ENCODE data around the gene C1QL2. TPM values are rescaled to one million over a fixed set of nuclear protein-coding genes. Genes with fewer than 3 reads are reported as not detected.

The C1QL2 gene
- total and polyA plus RNA-seq, 5 experiments from 2014 or later: not detected

DNA sequence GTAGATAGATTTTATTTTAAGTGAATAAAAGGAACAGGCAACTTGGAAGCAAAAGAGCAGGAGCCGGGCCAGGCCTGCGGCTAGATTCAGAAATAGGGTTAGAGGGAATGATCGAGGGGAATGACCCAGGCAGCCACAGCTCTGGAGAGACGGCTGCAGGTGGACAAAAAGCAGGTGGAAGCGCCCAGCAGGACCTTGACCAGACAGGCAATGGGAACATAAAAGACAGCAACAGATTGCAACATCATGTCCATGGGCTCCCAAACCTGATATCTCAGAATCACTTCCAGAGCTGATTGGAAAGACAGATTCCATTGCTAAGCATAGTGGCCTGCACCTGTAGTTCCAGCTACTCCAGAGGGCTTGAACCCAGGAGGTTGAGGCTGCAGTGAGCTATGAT is 36.5 kb upstream of the C1QL2 start:
- peaks cover 11 to 70% (median 34%) of the 10 kb centered on the region in 5 donors for H3K27me3 Mint-ChIP-seq
- H3K9me3 Mint-ChIP-seq: no peaks in the 10 kb centered on the region
- DNase-seq (no peak), ATAC-seq (no peak)
- no peaks in the 10 kb centered on the region for H3K4me1 Mint-ChIP-seq
- POLR2A ChIA-PET: no interaction called here
- no peak overlapping the region for H3K27ac Mint-ChIP-seq
- no peak overlapping the region for H3K4me3 Mint-ChIP-seq
- peaks cover 0 to 3% (median 0%) of the 10 kb centered on the region in 3 donors for H3K36me3 Mint-ChIP-seq

DNA sequence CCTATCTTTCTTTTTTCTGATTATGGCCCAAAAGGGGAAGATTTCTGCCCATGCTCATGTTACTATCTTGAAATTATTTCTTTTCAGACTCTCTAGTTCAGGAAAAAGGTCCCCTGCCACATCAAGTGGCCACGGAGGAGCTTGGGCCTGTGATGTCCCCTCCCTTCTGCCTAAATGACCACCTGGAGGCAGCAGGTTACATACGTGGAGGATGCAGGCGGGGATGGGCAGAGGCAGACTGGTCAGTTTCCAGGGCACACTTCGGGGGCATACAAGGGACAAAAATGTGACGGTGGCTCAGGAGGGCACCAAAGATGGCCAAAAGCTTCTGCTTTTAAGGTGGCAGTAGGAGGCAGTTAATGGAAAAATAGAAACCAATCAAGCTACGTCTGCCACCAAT is 34.3 kb upstream of the C1QL2 start:
- no peak for DNase-seq
- H3K36me3 Mint-ChIP-seq: peaks cover 0 to 3% (median 0%) of the 10 kb centered on the region in 3 donors
- H3K4me3 Mint-ChIP-seq: no peak overlapping the region
- peaks cover 9 to 62% (median 25%) of the 10 kb centered on the region in 5 donors for H3K27me3 Mint-ChIP-seq
- no peaks in the 10 kb centered on the region for H3K9me3 Mint-ChIP-seq
- no peaks in the 10 kb centered on the region for H3K4me1 Mint-ChIP-seq
- H3K27ac Mint-ChIP-seq: no peak overlapping the region
- POLR2A ChIA-PET: no interaction called here
- ATAC-seq: no peak

DNA sequence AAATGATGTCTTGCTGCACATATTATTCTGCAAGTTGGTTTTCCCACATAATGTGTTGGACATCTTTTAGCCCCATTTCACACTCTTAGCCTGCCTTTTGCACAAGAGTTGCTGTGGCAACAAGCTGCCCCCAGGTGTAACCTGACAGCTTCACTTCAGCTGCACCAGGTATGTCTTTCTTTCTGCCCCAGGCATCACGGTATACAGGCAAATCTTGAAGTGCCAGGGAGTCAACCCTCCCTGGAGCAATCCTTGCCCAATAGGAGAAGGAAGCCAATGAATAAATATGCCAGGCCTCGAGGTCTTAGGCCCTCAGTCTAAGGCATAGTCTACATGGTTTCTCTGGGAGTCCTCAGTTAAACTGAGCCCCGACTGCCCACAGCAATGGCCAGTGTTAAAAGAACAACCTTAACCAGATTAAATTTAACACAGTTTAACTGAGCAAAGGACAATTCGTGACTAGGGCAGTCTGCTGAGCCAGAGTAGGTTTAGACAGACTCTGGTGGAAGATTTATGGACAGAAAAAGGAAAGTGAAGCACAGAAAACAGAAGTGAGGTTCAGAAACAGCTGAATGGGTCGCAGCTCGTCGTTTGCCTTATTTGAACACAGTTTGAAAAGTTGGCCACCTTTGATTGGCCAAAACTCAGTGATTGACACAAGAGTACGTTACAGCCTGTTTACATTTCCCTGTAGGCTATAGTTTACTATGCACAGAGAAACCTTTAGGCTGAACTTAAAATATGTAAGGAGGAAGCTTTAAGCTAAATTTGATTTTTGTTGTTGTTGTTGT is 32.0 kb upstream of the C1QL2 start:
- H3K9me3 Mint-ChIP-seq: no peaks in the 10 kb centered on the region
- peaks cover 9 to 61% (median 24%) of the 10 kb centered on the region in 5 donors for H3K27me3 Mint-ChIP-seq
- H3K4me3 Mint-ChIP-seq: no peak overlapping the region
- H3K27ac Mint-ChIP-seq: peak overlapping the region in 1 of 10 donors; percentile 20
- DNase-seq (no peak), ATAC-seq (no peak)
- no peaks in the 10 kb centered on the region for H3K4me1 Mint-ChIP-seq
- peaks cover 0 to 3% (median 0%) of the 10 kb centered on the region in 3 donors for H3K36me3 Mint-ChIP-seq
- POLR2A ChIA-PET: no interaction called here

DNA sequence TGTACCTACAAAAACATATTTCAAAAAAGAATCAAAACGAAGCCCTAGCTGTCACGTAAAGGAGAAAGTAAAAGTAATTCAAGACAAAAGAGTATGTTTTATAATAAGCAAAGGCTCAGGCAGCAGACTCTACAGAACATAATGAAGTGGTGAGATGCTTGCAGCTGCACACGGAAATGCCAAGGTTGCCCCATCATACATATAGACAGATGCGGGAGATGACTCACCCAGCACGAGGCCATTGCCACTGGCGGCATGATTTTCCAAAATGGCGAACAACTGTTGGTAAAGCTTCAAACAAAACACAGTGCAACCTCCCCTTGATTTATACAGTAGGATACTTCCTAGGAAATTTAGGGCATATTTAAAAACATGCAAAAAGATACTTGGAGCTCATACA is 26.0 kb upstream of the C1QL2 start:
- Mint-ChIP-seq H3K9me3 (no peaks in the 10 kb centered on the region), H3K4me3 (no peak overlapping the region), H3K4me1 (no peaks in the 10 kb centered on the region), H3K27me3 (peaks cover 0 to 8% (median 3%) of the 10 kb centered on the region in 5 donors), H3K36me3 (no peaks in the 10 kb centered on the region), H3K27ac (peak overlapping the region in 1 of 10 donors; percentile 2)
- POLR2A ChIA-PET: no interaction called here
- no peak for ATAC-seq
- no peak for DNase-seq

DNA sequence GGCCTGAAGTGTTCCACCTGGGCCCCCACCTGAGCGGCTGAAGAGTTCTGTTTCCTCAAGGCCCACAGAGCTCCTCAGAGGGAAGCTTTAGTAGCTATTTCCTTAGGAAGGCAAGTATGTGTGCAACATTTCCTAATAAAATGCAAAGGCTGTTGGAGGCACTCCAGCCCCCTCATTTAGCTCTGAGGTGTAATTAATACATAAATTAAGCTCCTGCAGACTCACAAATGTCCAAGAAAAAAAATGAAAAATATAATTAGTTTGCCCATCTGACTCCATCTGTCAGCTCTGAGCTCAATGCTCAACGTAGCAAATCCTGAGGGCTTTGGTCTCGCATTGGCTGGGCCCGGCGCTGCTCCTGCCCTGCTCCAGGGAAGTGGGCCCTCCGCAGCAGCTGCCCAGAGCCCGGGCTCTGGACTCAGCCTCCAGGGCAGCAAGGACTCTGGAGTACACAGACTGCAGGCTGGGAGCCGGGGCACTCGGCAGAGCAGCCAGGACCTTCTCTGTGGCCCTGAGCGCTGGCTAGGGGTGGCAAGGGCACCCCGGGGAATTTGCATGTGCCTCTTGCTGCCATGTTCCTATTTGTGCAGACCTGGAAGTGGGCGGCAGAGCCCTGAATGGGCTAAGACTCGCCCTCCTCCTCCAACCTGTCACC is 23.4 kb upstream of the C1QL2 start:
- POLR2A ChIA-PET: no interaction called here

DNA sequence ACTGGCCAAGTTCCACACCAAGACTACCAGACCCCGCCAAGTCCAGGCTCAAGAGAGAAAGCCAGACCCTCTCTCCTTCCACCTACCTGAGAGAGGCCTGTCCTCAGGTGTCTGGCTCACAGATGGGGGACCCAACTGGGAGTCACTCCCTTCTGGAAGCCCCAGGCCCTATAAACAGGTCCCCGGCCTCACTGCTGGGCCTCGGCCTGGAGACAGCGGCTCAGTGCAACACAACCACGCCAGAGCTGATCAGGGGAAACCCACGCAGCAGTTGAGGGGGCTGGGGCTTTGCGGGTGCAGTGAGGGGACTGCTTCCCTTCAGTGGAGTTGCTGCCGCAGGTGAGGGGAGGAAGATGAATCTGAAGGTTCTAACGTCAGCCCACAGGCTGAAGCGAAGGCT is 22.8 kb upstream of the C1QL2 start:
- POLR2A ChIA-PET: no interaction called here
- Mint-ChIP-seq H3K4me3 (no peak overlapping the region), H3K27me3 (peaks cover 0 to 5% (median 0%) of the 10 kb centered on the region in 5 donors), H3K9me3 (no peaks in the 10 kb centered on the region), H3K4me1 (no peaks in the 10 kb centered on the region), H3K36me3 (no peaks in the 10 kb centered on the region), H3K27ac (no peak overlapping the region)
- ATAC-seq (no peak), DNase-seq (no peak)

More for the DNA sequence above, 23.4 kb upstream of the C1QL2 start:
- Mint-ChIP-seq H3K36me3 (no peaks in the 10 kb centered on the region), H3K9me3 (no peaks in the 10 kb centered on the region), H3K4me1 (no peaks in the 10 kb centered on the region), H3K27ac (no peak overlapping the region), H3K4me3 (no peak overlapping the region), H3K27me3 (peaks cover 0 to 8% (median 2%) of the 10 kb centered on the region in 5 donors)
- no peak for DNase-seq
- ATAC-seq: no peak

DNA sequence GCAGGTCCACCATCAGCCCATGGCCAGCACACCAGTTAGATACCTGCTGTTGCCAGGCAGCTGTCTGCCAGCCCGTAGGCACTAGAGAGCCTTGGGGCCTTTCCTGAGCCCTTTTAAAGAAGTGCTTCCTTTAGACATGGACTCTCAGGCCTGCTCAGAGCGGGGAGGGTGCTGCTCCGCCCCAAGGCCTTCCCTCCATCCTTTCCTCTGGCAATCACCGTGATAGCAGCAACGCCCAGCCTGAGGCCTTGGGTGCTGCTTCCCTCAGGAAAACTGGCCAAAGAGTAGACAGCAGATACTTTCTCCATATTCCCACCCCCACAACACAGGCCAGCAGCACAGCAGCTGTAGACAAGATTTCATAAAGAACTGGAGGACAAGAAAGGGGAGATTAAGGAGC is 22.3 kb upstream of the C1QL2 start:
- H3K27ac Mint-ChIP-seq: no peak overlapping the region
- no peak for DNase-seq
- H3K4me3 Mint-ChIP-seq: no peak overlapping the region
- no peak for ATAC-seq
- peaks cover 0 to 3% (median 0%) of the 10 kb centered on the region in 5 donors for H3K27me3 Mint-ChIP-seq
- H3K36me3 Mint-ChIP-seq: no peaks in the 10 kb centered on the region
- no peaks in the 10 kb centered on the region for H3K4me1 Mint-ChIP-seq
- H3K9me3 Mint-ChIP-seq: no peaks in the 10 kb centered on the region
- POLR2A ChIA-PET: no interaction called here

DNA sequence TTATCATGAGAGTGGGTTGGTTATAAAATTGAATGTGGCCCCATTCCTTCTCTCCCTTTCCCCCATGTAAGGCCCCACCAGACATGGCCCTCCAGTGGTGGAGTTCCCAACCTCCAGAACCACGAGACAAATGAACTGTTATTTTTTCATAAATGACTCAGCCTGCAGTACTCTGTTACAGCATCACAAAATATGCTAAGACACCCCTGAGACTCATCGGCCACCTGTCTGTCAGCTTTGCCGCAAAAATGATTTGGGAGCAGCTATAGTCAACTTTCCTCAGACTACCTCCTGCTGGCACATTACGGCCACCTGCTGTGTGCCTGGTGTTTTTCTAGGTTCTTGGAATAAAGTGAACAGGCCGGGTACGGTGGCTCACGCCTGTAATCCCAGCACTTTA is 21.4 kb upstream of the C1QL2 start:
- no peak for ATAC-seq
- Mint-ChIP-seq H3K27ac (no peak overlapping the region), H3K36me3 (no peaks in the 10 kb centered on the region), H3K4me1 (no peaks in the 10 kb centered on the region), H3K27me3 (peaks cover 0 to 3% (median 0%) of the 10 kb centered on the region in 5 donors), H3K4me3 (no peak overlapping the region), H3K9me3 (no peaks in the 10 kb centered on the region)
- DNase-seq: no peak
- POLR2A ChIA-PET: no interaction called here

DNA sequence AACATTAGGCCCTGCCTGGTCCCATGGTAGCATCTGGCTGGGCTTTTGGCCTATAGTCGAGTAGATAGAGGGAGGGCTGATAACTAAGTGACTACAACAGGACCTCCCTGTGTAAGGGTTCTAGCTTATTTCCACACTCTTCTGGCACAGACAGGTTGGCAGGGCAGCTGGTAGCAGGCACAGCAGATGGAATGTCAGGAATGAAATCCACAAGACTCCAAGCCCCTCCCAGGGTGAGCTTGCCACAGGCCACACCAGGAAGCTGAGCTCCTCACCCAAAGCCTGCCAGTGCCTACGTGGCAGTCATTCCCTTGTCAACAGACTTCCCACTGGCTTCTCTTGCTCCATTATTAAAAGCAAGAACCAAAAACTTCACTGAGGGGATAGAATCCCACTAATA is 20.7 kb upstream of the C1QL2 start:
- ATAC-seq: no peak
- H3K36me3 Mint-ChIP-seq: no peaks in the 10 kb centered on the region
- no peak for DNase-seq
- no peaks in the 10 kb centered on the region for H3K27me3 Mint-ChIP-seq
- no peak overlapping the region for H3K4me3 Mint-ChIP-seq
- H3K9me3 Mint-ChIP-seq: no peaks in the 10 kb centered on the region
- H3K27ac Mint-ChIP-seq: no peak overlapping the region
- H3K4me1 Mint-ChIP-seq: peaks cover 0 to 1% (median 0%) of the 10 kb centered on the region in 4 donors
- POLR2A ChIA-PET: no interaction called here

DNA sequence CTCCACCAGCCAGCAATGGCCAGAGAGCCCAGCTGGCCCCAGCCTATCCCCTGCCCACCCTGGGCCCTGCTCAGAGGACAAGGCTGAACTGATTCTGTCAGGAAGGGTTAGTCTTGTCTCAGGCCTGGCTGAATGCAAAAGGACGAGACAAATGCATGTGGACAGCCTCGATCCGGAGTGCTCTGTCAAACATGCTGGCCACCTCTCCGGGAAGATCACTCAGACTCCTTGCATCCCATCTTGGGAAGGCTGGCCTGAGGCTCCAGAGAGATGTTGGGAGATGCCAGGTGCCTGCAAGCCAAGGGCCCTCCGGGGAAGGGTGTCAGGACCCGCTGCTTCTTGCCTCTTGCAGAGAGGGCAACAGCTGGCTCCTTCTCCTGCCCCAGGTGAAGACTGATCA is 20.2 kb upstream of the C1QL2 start:
- H3K27me3 Mint-ChIP-seq: no peaks in the 10 kb centered on the region
- POLR2A ChIA-PET: no interaction called here
- H3K27ac Mint-ChIP-seq: no peak overlapping the region
- DNase-seq: no peak
- H3K4me1 Mint-ChIP-seq: peaks cover 0 to 1% (median 0%) of the 10 kb centered on the region in 4 donors
- H3K36me3 Mint-ChIP-seq: no peaks in the 10 kb centered on the region
- no peaks in the 10 kb centered on the region for H3K9me3 Mint-ChIP-seq
- H3K4me3 Mint-ChIP-seq: no peak overlapping the region
- no peak for ATAC-seq

DNA sequence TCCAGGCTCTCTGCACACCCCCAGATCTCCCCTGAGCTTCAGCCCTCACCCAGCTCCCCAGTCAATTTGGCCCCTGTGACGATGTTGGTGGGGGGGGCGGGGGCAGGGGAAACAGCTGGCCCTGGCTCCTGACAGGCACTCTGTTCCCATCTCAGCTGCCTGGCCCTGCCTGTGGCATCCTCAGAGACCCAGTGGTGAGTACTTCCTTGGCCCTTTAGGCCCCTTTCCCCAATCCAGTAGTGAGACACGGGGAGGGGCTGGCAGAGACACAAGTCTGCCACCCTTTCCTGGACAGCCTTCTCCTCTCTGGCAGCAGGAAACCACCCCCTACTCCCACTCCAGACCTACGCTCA is 19.3 kb upstream of the C1QL2 start:
- ATAC-seq: no peak
- H3K27me3 Mint-ChIP-seq: no peaks in the 10 kb centered on the region

DNA sequence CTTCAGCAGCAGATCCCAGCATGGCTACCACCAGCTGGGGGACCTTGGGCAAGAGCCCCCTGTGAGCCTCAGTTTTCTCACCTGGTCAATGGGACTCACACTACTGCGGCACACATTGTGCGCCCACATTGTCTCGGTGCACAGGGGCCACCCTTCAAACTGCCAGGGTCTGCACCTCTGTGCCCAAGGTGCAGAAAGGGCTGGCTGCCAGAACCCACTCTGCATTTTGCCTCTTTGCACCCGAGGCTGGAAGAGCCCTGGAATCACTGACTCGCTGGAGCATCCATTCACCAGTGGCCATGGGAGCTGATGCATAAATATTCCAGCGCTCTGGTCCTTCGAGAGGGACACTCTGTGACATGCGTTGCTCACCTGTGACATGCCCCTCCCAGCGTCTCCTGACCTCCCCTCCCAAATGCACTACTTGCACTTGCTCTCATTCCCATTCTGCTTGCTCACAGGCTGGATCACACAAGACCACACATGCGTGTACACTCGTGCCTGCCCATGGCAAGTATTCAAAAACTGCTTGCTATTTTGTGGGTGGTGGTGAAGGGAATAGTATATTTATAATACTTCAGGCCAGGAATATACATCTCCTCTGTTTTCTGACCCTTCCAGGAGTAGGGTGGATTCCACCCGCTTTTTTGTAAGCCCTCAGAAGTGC is 18.8 kb upstream of the C1QL2 start:
- Mint-ChIP-seq H3K4me1 (peaks cover 0 to 1% (median 0%) of the 10 kb centered on the region in 4 donors), H3K4me3 (no peak overlapping the region), H3K27me3 (no peaks in the 10 kb centered on the region), H3K9me3 (no peaks in the 10 kb centered on the region), H3K27ac (no peak overlapping the region), H3K36me3 (no peaks in the 10 kb centered on the region)
- ATAC-seq (no peak), DNase-seq (no peak)
- POLR2A ChIA-PET: no interaction called here

More for the DNA sequence above, 19.3 kb upstream of the C1QL2 start:
- POLR2A ChIA-PET: no interaction called here
- DNase-seq: no peak
- H3K36me3 Mint-ChIP-seq: no peaks in the 10 kb centered on the region
- H3K4me3 Mint-ChIP-seq: no peak overlapping the region
- peaks cover 0 to 1% (median 0%) of the 10 kb centered on the region in 4 donors for H3K4me1 Mint-ChIP-seq
- no peaks in the 10 kb centered on the region for H3K9me3 Mint-ChIP-seq
- H3K27ac Mint-ChIP-seq: no peak overlapping the region

DNA sequence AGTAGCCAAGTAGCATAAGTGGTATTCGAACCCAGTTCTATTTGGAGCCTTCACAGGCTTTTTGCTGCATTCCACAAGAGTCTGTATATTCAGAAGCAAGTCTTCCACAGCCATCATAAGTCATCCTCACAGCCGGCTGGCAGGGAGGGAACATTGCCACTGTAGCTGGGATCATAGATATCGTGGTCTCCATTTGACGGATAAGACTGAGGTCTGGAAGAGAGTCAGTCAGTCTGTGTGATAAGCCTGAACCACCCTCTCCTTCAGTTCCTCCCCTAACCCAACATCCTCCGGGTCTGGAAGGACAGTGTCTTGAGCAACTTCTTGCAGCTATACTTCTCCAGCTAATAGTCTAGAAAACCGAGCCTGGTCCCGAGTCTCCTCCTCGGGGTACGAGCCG is 17.0 kb upstream of the C1QL2 start:
- DNase-seq (no peak), ATAC-seq (no peak)
- Mint-ChIP-seq H3K27ac (no peak overlapping the region), H3K36me3 (no peaks in the 10 kb centered on the region), H3K4me3 (no peak overlapping the region), H3K27me3 (no peaks in the 10 kb centered on the region), H3K9me3 (no peaks in the 10 kb centered on the region), H3K4me1 (peaks cover 0 to 1% (median 0%) of the 10 kb centered on the region in 4 donors)
- POLR2A ChIA-PET: interaction anchor here (1.3 kb wide), 1 partner anchor 294 kb away, joined by 3 read pairs; no protein-coding TSS in a partner anchor
